ENCODE data around the gene CCL15. TPM values are rescaled to one million over a fixed set of nuclear protein-coding genes. Genes with fewer than 3 reads are reported as not detected.

The CCL15 gene
- total RNA-seq, 2 donors from 2014 or later, result not detected

DNA sequence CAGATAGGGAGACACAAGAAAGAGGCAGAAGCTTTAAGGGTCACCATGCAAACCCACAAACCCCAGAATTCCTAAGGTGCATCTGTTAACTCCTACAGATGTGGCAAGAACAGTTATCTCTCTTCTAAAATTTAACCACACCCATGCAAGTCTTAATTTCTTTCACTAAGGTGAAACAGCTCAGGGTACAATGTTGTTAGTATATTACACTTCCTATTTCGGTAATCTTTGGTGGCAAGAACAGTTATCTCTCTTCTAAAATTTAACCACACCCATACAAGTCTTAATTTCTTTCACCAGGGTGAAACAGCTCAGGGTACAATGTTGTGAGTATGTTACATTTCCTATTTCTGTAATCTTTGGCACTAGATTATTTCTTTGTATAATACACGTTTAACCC is 9.8 kb upstream of the CCL15 start:
- H3K4me3 ChIP-seq (ENCODE audit: low read length), result no peak overlapping the region
- WGBS, 2 experiments (ENCODE audit: insufficient coverage in 1 of 2, insufficient read length in 1 of 2), result 89 to 100% methylated on average over 1 of the region's 2 CpGs
- H3K27me3 Mint-ChIP-seq (ENCODE audit: insufficient read depth), result peaks cover 16% of the 10 kb centered on the region

DNA sequence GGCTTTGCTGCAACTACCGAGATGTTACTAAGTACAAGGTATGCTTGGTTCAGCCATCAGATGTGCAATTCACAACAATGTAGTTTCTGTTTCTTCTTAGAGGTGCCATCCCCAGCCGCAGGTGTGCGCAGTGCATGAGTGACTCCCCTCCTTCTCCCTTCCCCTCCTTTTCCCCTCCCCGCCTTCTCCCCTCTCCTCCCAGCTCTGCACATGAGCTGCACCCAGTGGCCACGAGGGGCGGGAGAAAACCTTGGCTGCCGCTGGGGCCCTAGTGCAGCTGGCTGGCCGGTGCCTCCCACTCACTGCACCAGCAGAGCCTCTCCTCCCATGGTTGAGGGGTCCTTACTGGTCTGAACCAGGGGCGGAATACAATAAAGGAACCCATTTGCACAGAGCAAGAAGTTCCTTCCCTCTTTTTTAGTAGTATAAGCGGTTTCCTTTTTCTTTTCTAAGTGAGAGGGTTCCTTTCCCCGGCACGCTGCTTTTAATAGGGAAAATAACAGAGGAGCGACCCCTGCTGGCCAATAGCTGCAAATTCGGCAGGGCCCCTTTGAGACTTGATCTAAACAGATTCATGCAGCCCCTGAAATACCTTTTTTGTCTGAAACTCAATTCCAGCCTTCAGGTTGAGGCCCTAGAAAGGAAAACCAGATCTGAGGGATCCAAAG is 7.8 kb upstream of the CCL15 start:
- Histone ChIP-seq H3K4me3 (ENCODE audit: low read length) (no peak overlapping the region), H3K4me1 (ENCODE audit: control insufficient read depth, insufficient read depth, low read length) (no peaks in the 10 kb centered on the region), H3K27ac (ENCODE audit: low read depth, low read length) (no peak overlapping the region), H3K27me3 (ENCODE audit: control insufficient read depth, insufficient read depth, low read length, poor library complexity, severe bottlenecking) (peaks cover 7% of the 10 kb centered on the region), H3K36me3 (ENCODE audit: control insufficient read depth, insufficient read depth, low read length) (no peaks in the 10 kb centered on the region), H3K9ac (ENCODE audit: extremely low read depth, low read length, poor library complexity, severe bottlenecking) (no peak overlapping the region), H3K9me3 (ENCODE audit: control insufficient read depth, low read length) (peaks cover 24% of the 10 kb centered on the region)
- peaks cover 64% of the 10 kb centered on the region for H3K9me3 Mint-ChIP-seq
- H3K27ac Mint-ChIP-seq, result no peak overlapping the region
- DNase-seq, result peak; percentile 77
- H3K36me3 Mint-ChIP-seq (ENCODE audit: low read depth), result no peaks in the 10 kb centered on the region
- no peak overlapping the region for H3K4me3 Mint-ChIP-seq
- TF ChIP-seq, protein P1, sequence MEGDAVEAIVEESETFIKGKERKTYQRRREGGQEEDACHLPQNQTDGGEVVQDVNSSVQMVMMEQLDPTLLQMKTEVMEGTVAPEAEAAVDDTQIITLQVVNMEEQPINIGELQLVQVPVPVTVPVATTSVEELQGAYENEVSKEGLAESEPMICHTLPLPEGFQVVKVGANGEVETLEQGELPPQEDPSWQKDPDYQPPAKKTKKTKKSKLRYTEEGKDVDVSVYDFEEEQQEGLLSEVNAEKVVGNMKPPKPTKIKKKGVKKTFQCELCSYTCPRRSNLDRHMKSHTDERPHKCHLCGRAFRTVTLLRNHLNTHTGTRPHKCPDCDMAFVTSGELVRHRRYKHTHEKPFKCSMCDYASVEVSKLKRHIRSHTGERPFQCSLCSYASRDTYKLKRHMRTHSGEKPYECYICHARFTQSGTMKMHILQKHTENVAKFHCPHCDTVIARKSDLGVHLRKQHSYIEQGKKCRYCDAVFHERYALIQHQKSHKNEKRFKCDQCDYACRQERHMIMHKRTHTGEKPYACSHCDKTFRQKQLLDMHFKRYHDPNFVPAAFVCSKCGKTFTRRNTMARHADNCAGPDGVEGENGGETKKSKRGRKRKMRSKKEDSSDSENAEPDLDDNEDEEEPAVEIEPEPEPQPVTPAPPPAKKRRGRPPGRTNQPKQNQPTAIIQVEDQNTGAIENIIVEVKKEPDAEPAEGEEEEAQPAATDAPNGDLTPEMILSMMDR (conservative IDR thresholded peaks at IDR 0.05), result peak; percentile 74
- H3K4me1 Mint-ChIP-seq, result no peaks in the 10 kb centered on the region
- H3K27me3 Mint-ChIP-seq (ENCODE audit: insufficient read depth), result peaks cover 16% of the 10 kb centered on the region
- 72 to 77% methylated on average over 9 to 14 of the region's 14 CpGs for WGBS, 2 experiments (ENCODE audit: insufficient coverage in 1 of 2, insufficient read length in 1 of 2)

More for the DNA sequence above, 9.8 kb upstream of the CCL15 start:
- Histone ChIP-seq H3K4me1 (ENCODE audit: control insufficient read depth, insufficient read depth, low read length) (no peaks in the 10 kb centered on the region), H3K9ac (ENCODE audit: extremely low read depth, low read length, poor library complexity, severe bottlenecking) (no peak overlapping the region), H3K9me3 (ENCODE audit: control insufficient read depth, low read length) (peaks cover 24% of the 10 kb centered on the region), H3K27ac (ENCODE audit: low read depth, low read length) (no peak overlapping the region), H3K27me3 (ENCODE audit: control insufficient read depth, insufficient read depth, low read length, poor library complexity, severe bottlenecking) (no peaks in the 10 kb centered on the region), H3K36me3 (ENCODE audit: control insufficient read depth, insufficient read depth, low read length) (no peaks in the 10 kb centered on the region)
- DNase-seq, result no peak
- Mint-ChIP-seq H3K4me3 (no peak overlapping the region), H3K9me3 (peaks cover 64% of the 10 kb centered on the region), H3K36me3 (ENCODE audit: low read depth) (no peaks in the 10 kb centered on the region), H3K27ac (no peak overlapping the region), H3K4me1 (no peaks in the 10 kb centered on the region)
- TF ChIP-seq, protein P1 (conservative IDR thresholded peaks at IDR 0.05), result no peak

DNA sequence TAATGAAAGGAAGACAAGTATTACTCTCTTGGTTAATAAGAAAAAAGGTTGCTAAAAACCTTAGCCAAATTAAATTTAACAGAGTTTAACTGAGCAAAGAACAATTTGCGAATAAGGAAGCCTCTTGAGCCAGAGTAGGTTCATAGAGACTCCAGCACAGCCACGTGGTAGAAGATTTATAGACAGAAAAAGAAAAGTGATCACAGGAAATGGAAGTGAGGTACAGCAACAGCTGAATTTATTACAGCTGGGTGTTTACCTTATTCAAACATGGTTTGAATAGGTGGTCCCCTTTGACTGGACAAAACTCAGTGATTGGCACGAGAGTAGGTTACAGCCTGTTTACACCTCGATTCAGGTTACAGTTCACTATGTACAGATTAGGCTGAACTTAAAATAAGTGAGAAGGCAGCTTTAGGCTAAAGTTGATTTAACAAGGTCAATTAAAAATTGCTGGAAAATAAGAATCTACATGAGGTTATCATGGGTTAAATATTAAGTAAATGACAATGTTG is 3.3 kb upstream of the CCL15 start:
- H3K27me3 Mint-ChIP-seq (ENCODE audit: insufficient read depth), result peaks cover 10% of the 10 kb centered on the region
- peaks cover 11% of the 10 kb centered on the region for H3K4me1 Mint-ChIP-seq
- Histone ChIP-seq H3K9me3 (ENCODE audit: control insufficient read depth, low read length) (peaks cover 15% of the 10 kb centered on the region), H3K27ac (ENCODE audit: low read depth, low read length) (no peak overlapping the region), H3K27me3 (ENCODE audit: control insufficient read depth, insufficient read depth, low read length, poor library complexity, severe bottlenecking) (peaks cover 42% of the 10 kb centered on the region), H3K4me3 (ENCODE audit: low read length) (no peak overlapping the region), H3K36me3 (ENCODE audit: control insufficient read depth, insufficient read depth, low read length) (no peaks in the 10 kb centered on the region), H3K9ac (ENCODE audit: extremely low read depth, low read length, poor library complexity, severe bottlenecking) (no peak overlapping the region), H3K4me1 (ENCODE audit: control insufficient read depth, insufficient read depth, low read length) (peaks cover 9% of the 10 kb centered on the region)
- H3K4me3 Mint-ChIP-seq, result no peak overlapping the region
- 86 to 91% methylated on average over 4 of the region's 4 CpGs for WGBS, 2 experiments (ENCODE audit: insufficient coverage in 1 of 2, insufficient read length in 1 of 2)
- peaks cover 23% of the 10 kb centered on the region for H3K9me3 Mint-ChIP-seq
- no peak overlapping the region for H3K27ac Mint-ChIP-seq
- no peak for DNase-seq
- H3K36me3 Mint-ChIP-seq (ENCODE audit: low read depth), result no peaks in the 10 kb centered on the region
- TF ChIP-seq, protein P1 (conservative IDR thresholded peaks at IDR 0.05), result no peak
